ENCODE results near the gene PDE3A. TPM values are rescaled to one million over a fixed set of nuclear protein-coding genes. Genes with fewer than 3 reads are reported as not detected.
"Not testable (repeated sequence)": the region's sequence is repeated elsewhere in the genome, so short reads cannot be mapped to it uniquely, and the experiment has no call there.

PDE3A gene
- total RNA-seq, 2 experiments from 2014 or later, result not detected

DNA sequence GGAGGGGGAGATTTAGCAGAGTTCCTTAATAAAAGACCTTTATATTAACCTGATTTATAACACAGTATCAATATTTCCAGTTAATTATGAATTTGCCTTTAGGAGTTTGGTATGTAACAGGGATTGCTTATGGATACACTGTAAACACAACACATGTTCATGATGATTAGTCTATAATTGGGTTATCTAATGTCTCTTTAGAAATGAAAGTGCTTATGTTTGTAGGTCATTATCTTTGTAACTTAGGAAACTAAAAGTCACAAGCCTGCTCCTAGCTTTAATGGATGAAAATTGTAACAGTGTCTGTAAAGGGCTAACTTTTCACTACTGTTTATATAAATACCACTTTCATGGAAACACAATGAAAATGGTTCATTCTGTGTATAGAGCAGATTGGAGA, 9.4 kb downstream of the PDE3A start:
- no peak for TF ChIP-seq CTCF (conservative IDR thresholded peaks at IDR 0.05; ENCODE audit: low read length)
- no peak for TF ChIP-seq EZH2phosphoT487 (IDR thresholded peaks at IDR 0.05; ENCODE audit: borderline replicate concordance, low read depth, low read length)
- Histone ChIP-seq H3K36me3 (ENCODE audit: insufficient read depth, low read length) (no peaks in the 10 kb centered on the region), H4K20me1 (ENCODE audit: insufficient read depth, low read length) (no peaks in the 10 kb centered on the region)

DNA sequence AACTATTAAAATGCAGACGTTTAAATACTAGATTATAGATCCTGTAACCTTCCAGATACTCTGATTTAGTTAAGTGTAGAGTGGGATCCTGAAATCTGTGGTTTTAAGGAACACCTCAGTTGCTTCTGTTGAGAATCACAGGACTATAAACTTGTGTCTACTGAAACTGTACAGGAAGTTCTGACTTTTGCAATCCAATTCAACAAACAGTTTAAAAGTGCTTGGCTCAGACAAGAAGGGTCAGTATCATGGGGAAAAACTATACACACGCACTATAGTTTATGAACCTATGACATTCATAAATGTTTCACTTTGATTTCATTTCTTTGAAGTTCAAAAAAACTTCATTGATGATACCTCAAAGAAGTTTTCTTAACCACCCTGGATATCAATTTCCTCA, 13.8 kb downstream of the PDE3A start:
- no peaks in the 10 kb centered on the region for H4K20me1 ChIP-seq (ENCODE audit: insufficient read depth, low read length)
- no peak overlapping the region for H3K4me3 ChIP-seq (ENCODE audit: low read depth, low read length, poor library complexity, severe bottlenecking)
- ChIA-PET POLR2A (no interaction called here), CTCF (ENCODE audit: unreplicated experiment) (no interaction called here)
- H3K9me2 ChIP-seq (ENCODE audit: insufficient read depth, low read length), result no peaks in the 10 kb centered on the region
- no peak overlapping the region for H2AFZ ChIP-seq (ENCODE audit: low read length)
- no peaks in the 10 kb centered on the region for H3K79me2 ChIP-seq (ENCODE audit: insufficient read depth, low read depth, low read length)
- no peaks in the 10 kb centered on the region for H3K36me3 ChIP-seq (ENCODE audit: insufficient read depth, low read length)
- H3K9me3 ChIP-seq (ENCODE audit: low read length), result no peaks in the 10 kb centered on the region
- TF ChIP-seq CTCF (conservative IDR thresholded peaks at IDR 0.05; ENCODE audit: low read length), result no peak
- TF ChIP-seq EZH2phosphoT487 (IDR thresholded peaks at IDR 0.05; ENCODE audit: borderline replicate concordance, low read depth, low read length), result no peak
- no peaks in the 10 kb centered on the region for H3K4me1 ChIP-seq (ENCODE audit: insufficient read depth, low read length, poor library complexity, severe bottlenecking)
- H3K27ac ChIP-seq (ENCODE audit: low read depth, low read length, poor library complexity, severe bottlenecking), result no peak overlapping the region
- no peak overlapping the region for H3K4me2 ChIP-seq (ENCODE audit: low read length)
- BruUV-seq (replicated peaks), result no TSS peak
- DNase-seq (ENCODE audit: low spot score), result no peak
- intact Hi-C loops (cut with micrococcal nuclease; ENCODE audit: unreplicated experiment), result no loop called here

More for the DNA sequence above, 9.4 kb downstream of the PDE3A start:
- DNase-seq (ENCODE audit: low spot score), result no peak
- no peaks in the 10 kb centered on the region for H3K4me1 ChIP-seq (ENCODE audit: insufficient read depth, low read length, poor library complexity, severe bottlenecking)
- intact Hi-C loops (cut with micrococcal nuclease; ENCODE audit: unreplicated experiment), result loop anchor here (5.0 kb wide), 1 partner anchor 635 kb away; no protein-coding TSS in a partner anchor
- CTCF ChIA-PET (ENCODE audit: unreplicated experiment), result no interaction called here
- POLR2A ChIA-PET, result no interaction called here
- H3K4me3 ChIP-seq (ENCODE audit: low read depth, low read length, poor library complexity, severe bottlenecking), result no peak overlapping the region
- no peak overlapping the region for H3K27ac ChIP-seq (ENCODE audit: low read depth, low read length, poor library complexity, severe bottlenecking)
- no peaks in the 10 kb centered on the region for H3K9me2 ChIP-seq (ENCODE audit: insufficient read depth, low read length)
- H3K9me3 ChIP-seq (ENCODE audit: low read length), result no peaks in the 10 kb centered on the region
- H3K4me2 ChIP-seq (ENCODE audit: low read length), result no peak overlapping the region
- no peaks in the 10 kb centered on the region for H3K79me2 ChIP-seq (ENCODE audit: insufficient read depth, low read depth, low read length)
- no peak overlapping the region for H2AFZ ChIP-seq (ENCODE audit: low read length)
- BruUV-seq (replicated peaks), result no TSS peak

DNA sequence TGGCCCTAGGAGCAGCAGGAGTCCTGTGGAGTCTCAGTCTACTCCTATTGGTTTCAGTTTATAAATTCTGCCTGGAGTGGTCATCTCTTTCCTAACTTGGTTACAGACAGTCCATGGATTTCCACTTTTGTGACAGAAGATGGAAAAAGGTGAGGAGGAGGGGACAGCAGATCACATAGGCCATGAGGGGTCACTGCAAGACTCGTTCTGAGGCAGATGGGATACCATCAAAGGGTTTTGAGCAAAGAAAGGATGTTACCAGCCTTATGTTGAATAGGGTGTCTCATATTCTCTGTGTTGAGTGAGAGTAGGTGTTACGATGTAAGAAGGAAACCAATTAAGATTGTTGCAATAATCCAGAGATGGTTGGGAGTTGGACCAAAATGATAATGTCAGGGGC, 15.3 kb downstream of the PDE3A start:
- H3K36me3 ChIP-seq (ENCODE audit: insufficient read depth, low read length), result no peaks in the 10 kb centered on the region
- no peak overlapping the region for H3K4me3 ChIP-seq (ENCODE audit: low read depth, low read length, poor library complexity, severe bottlenecking)
- no peaks in the 10 kb centered on the region for H3K79me2 ChIP-seq (ENCODE audit: insufficient read depth, low read depth, low read length)
- H4K20me1 ChIP-seq (ENCODE audit: insufficient read depth, low read length), result no peaks in the 10 kb centered on the region
- ChIA-PET POLR2A (no interaction called here), CTCF (ENCODE audit: unreplicated experiment) (no interaction called here)
- H2AFZ ChIP-seq (ENCODE audit: low read length), result no peak overlapping the region
- intact Hi-C loops (cut with micrococcal nuclease; ENCODE audit: unreplicated experiment), result no loop called here
- BruUV-seq (replicated peaks), result no TSS peak
- DNase-seq (ENCODE audit: low spot score), result no peak
- no peaks in the 10 kb centered on the region for H3K9me3 ChIP-seq (ENCODE audit: low read length)
- TF ChIP-seq EZH2phosphoT487 (IDR thresholded peaks at IDR 0.05; ENCODE audit: borderline replicate concordance, low read depth, low read length) (no peak), CTCF (conservative IDR thresholded peaks at IDR 0.05; ENCODE audit: low read length) (no peak)
- H3K4me2 ChIP-seq (ENCODE audit: low read length), result no peak overlapping the region
- no peaks in the 10 kb centered on the region for H3K4me1 ChIP-seq (ENCODE audit: insufficient read depth, low read length, poor library complexity, severe bottlenecking)
- no peaks in the 10 kb centered on the region for H3K9me2 ChIP-seq (ENCODE audit: insufficient read depth, low read length)
- H3K27ac ChIP-seq (ENCODE audit: low read depth, low read length, poor library complexity, severe bottlenecking), result no peak overlapping the region

- DNase-seq (ENCODE audit: low spot score); H3K36me3 ChIP-seq (ENCODE audit: insufficient read depth, low read length); H3K9me3 ChIP-seq (ENCODE audit: low read length); intact Hi-C loops (cut with micrococcal nuclease; ENCODE audit: unreplicated experiment); POLR2A ChIA-PET; H4K20me1 ChIP-seq (ENCODE audit: insufficient read depth, low read length); H3K27ac ChIP-seq (ENCODE audit: low read depth, low read length, poor library complexity, severe bottlenecking); H3K9me2 ChIP-seq (ENCODE audit: insufficient read depth, low read length); BruUV-seq (replicated peaks); H3K4me3 ChIP-seq (ENCODE audit: low read depth, low read length, poor library complexity, severe bottlenecking); H3K4me1 ChIP-seq (ENCODE audit: insufficient read depth, low read length, poor library complexity, severe bottlenecking); H3K79me2 ChIP-seq (ENCODE audit: insufficient read depth, low read depth, low read length); H2AFZ ChIP-seq (ENCODE audit: low read length); CTCF ChIA-PET (ENCODE audit: unreplicated experiment); H3K4me2 ChIP-seq (ENCODE audit: low read length): not testable (repeated sequence)
Measured at GRCh38 chr12:20384836-20385235, 16.5 kb downstream of the PDE3A start.
